ENCODE measurements around the gene URI1.

Gene URI1

DNA sequence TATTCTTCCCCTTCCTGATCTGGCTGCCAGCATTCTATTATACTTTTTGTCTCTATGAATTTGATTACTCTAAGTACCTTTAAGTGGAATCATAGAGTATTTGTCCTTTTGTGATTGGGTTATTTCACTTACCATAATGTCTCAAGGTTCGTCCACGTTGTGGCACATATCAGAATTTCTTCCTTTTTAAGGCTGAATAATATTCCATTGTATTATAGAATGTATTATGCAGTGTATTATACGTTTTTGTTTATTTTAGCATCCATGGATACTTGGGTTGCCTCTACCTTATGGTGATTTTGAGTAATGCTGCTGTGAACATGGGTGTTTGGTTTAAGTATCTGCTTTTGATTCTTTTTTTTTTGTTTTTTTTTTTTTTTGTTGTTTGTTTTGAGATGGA, 19.3 kb downstream of the URI1 start:
- Histone ChIP-seq H3K4me2 (ENCODE audit: low read length) (no peak overlapping the region), H4K20me1 (ENCODE audit: insufficient read depth, low read length) (no peaks in the 10 kb centered on the region), H3K79me2 (ENCODE audit: insufficient read depth, low read length) (peaks cover 97% of the 10 kb centered on the region), H3K9me3 (ENCODE audit: low read length) (no peaks in the 10 kb centered on the region), H3K27me3 (ENCODE audit: insufficient read depth, low read length) (no peaks in the 10 kb centered on the region), H3K27ac (ENCODE audit: low read depth, low read length, poor library complexity, severe bottlenecking) (no peak overlapping the region), H3F3A (ENCODE audit: insufficient read depth, low read length) (no peaks in the 10 kb centered on the region), H2AFZ (ENCODE audit: low read length) (no peak overlapping the region), H3K9me2 (ENCODE audit: low read depth, low read length) (no peaks in the 10 kb centered on the region), H3K36me3 (ENCODE audit: insufficient read depth, low read length) (peaks cover 5% of the 10 kb centered on the region), H3K9ac (ENCODE audit: low read length) (no peak overlapping the region), H3K4me1 (ENCODE audit: insufficient read depth, low read length, severe bottlenecking) (peaks cover 11% of the 10 kb centered on the region), H3K4me3 (ENCODE audit: low read depth, low read length, poor library complexity, severe bottlenecking) (no peak overlapping the region)
- TF ChIP-seq, protein P1, sequence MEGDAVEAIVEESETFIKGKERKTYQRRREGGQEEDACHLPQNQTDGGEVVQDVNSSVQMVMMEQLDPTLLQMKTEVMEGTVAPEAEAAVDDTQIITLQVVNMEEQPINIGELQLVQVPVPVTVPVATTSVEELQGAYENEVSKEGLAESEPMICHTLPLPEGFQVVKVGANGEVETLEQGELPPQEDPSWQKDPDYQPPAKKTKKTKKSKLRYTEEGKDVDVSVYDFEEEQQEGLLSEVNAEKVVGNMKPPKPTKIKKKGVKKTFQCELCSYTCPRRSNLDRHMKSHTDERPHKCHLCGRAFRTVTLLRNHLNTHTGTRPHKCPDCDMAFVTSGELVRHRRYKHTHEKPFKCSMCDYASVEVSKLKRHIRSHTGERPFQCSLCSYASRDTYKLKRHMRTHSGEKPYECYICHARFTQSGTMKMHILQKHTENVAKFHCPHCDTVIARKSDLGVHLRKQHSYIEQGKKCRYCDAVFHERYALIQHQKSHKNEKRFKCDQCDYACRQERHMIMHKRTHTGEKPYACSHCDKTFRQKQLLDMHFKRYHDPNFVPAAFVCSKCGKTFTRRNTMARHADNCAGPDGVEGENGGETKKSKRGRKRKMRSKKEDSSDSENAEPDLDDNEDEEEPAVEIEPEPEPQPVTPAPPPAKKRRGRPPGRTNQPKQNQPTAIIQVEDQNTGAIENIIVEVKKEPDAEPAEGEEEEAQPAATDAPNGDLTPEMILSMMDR (IDR thresholded peaks at IDR 0.05; ENCODE audit: low read length) = no peak
- TF ChIP-seq EZH2 (IDR thresholded peaks at IDR 0.05; ENCODE audit: borderline replicate concordance, low read length) = no peak

DNA sequence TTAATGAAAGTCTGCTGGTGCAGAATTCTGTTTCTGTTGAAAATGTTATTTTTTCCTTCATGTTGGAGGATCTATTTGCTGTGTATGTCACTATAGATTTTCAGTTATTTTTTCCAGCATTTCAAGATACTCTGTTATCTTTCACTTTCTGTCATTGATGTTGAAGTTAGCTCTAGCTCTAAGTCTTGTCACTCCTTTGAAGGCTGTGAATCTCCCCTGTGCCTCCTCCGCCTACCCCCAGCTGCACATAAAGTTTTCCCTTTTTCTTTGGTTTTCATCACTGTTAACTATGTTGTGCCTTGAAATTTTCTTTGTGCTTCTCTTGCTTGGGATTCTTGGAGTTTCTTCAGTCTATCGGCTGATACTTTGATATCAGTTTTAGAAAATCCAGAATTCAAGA, 20.8 kb downstream of the URI1 start:
- H3K4me1 ChIP-seq (ENCODE audit: insufficient read depth, low read length, severe bottlenecking) = peaks cover 26% of the 10 kb centered on the region
- no peak overlapping the region for H3K4me3 ChIP-seq (ENCODE audit: low read depth, low read length, poor library complexity, severe bottlenecking)
- TF ChIP-seq EZH2 (IDR thresholded peaks at IDR 0.05; ENCODE audit: borderline replicate concordance, low read length) = no peak
- no peaks in the 10 kb centered on the region for H3K27me3 ChIP-seq (ENCODE audit: insufficient read depth, low read length)
- H3K36me3 ChIP-seq (ENCODE audit: insufficient read depth, low read length) = peaks cover 4% of the 10 kb centered on the region
- no peak overlapping the region for H2AFZ ChIP-seq (ENCODE audit: low read length)
- no peak overlapping the region for H3K27ac ChIP-seq (ENCODE audit: low read depth, low read length, poor library complexity, severe bottlenecking)
- H3K4me2 ChIP-seq (ENCODE audit: low read length) = no peak overlapping the region
- H4K20me1 ChIP-seq (ENCODE audit: insufficient read depth, low read length) = no peaks in the 10 kb centered on the region
- no peak overlapping the region for H3K9ac ChIP-seq (ENCODE audit: low read length)
- H3K79me2 ChIP-seq (ENCODE audit: insufficient read depth, low read length) = peaks cover 97% of the 10 kb centered on the region
- no peaks in the 10 kb centered on the region for H3K9me2 ChIP-seq (ENCODE audit: low read depth, low read length)
- H3F3A ChIP-seq (ENCODE audit: insufficient read depth, low read length) = no peaks in the 10 kb centered on the region
- H3K9me3 ChIP-seq (ENCODE audit: low read length) = no peaks in the 10 kb centered on the region

DNA sequence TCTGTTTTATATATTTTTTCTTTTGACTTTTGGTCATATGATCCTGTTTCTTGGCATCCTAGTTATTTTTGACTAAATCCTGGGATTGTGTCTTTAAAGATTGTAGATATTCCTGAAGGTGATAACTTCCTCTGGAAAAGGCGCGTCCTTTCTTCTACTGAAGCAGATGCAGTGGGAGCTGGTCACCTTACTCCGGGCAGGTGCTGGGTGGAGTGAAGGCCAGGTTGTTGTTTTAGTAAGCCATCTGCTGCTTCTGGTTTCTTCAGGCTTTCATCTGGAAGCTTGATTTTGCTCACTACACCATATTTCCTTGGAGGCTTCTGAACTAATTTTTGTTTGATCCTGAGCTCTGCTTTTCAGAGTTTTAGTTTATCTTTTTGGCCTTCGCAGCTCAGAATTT, 21.5 kb downstream of the URI1 start:
- H3K9me3 ChIP-seq (ENCODE audit: low read length) = no peaks in the 10 kb centered on the region
- peaks cover 97% of the 10 kb centered on the region for H3K79me2 ChIP-seq (ENCODE audit: insufficient read depth, low read length)
- H3K9ac ChIP-seq (ENCODE audit: low read length) = no peak overlapping the region
- no peaks in the 10 kb centered on the region; the same call in 1 of the 2 replicates for H3K36me3 ChIP-seq (ENCODE audit: insufficient read depth, low read length)
- no peaks in the 10 kb centered on the region for H3F3A ChIP-seq (ENCODE audit: insufficient read depth, low read length)
- no peak overlapping the region for H3K4me3 ChIP-seq (ENCODE audit: low read depth, low read length, poor library complexity, severe bottlenecking)
- no peak overlapping the region for H2AFZ ChIP-seq (ENCODE audit: low read length)
- H3K9me2 ChIP-seq (ENCODE audit: low read depth, low read length) = no peaks in the 10 kb centered on the region
- no peak for TF ChIP-seq EZH2 (IDR thresholded peaks at IDR 0.05; ENCODE audit: borderline replicate concordance, low read length)
- TF ChIP-seq, protein P1 (IDR thresholded peaks at IDR 0.05; ENCODE audit: low read length) = no peak
- no peaks in the 10 kb centered on the region for H3K27me3 ChIP-seq (ENCODE audit: insufficient read depth, low read length)
- H3K4me1 ChIP-seq (ENCODE audit: insufficient read depth, low read length, severe bottlenecking) = peaks cover 28% of the 10 kb centered on the region
- no peak overlapping the region for H3K27ac ChIP-seq (ENCODE audit: low read depth, low read length, poor library complexity, severe bottlenecking)
- H4K20me1 ChIP-seq (ENCODE audit: insufficient read depth, low read length) = no peaks in the 10 kb centered on the region
- H3K4me2 ChIP-seq (ENCODE audit: low read length) = no peak overlapping the region

DNA sequence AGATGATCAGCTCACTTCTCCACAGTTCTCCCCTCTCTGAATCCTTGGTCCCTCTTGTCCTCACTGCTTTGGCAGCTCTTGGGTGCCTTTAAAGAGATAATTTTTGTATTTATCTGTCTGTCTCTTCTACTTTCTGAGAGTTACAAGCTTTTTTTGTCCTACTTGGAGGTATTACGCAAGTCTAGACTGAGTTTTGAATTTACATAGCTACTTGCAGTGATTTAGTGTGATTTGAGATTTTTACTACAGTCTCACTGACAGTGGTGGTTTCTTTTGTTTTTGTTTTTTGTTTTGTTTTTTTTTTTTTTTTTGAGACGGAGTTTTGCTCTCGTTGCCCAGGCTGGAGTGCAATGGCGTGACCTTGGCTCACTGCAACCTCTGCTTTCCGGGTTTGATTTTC, 22.1 kb downstream of the URI1 start:
- H3K4me3 ChIP-seq (ENCODE audit: low read depth, low read length, poor library complexity, severe bottlenecking) = no peak overlapping the region
- no peak overlapping the region for H2AFZ ChIP-seq (ENCODE audit: low read length)
- H3F3A ChIP-seq (ENCODE audit: insufficient read depth, low read length) = no peaks in the 10 kb centered on the region
- no peaks in the 10 kb centered on the region for H3K27me3 ChIP-seq (ENCODE audit: insufficient read depth, low read length)
- H3K36me3 ChIP-seq (ENCODE audit: insufficient read depth, low read length) = no peaks in the 10 kb centered on the region; the same call in 1 of the 2 replicates
- H3K4me1 ChIP-seq (ENCODE audit: insufficient read depth, low read length, severe bottlenecking) = peaks cover 28% of the 10 kb centered on the region
- no peak overlapping the region for H3K9ac ChIP-seq (ENCODE audit: low read length)
- no peak for TF ChIP-seq EZH2 (IDR thresholded peaks at IDR 0.05; ENCODE audit: borderline replicate concordance, low read length)
- TF ChIP-seq, protein P1 (IDR thresholded peaks at IDR 0.05; ENCODE audit: low read length) = no peak
- H4K20me1 ChIP-seq (ENCODE audit: insufficient read depth, low read length) = no peaks in the 10 kb centered on the region
- H3K27ac ChIP-seq (ENCODE audit: low read depth, low read length, poor library complexity, severe bottlenecking) = no peak overlapping the region
- H3K4me2 ChIP-seq (ENCODE audit: low read length) = no peak overlapping the region
- peaks cover 97% of the 10 kb centered on the region for H3K79me2 ChIP-seq (ENCODE audit: insufficient read depth, low read length)
- no peaks in the 10 kb centered on the region for H3K9me2 ChIP-seq (ENCODE audit: low read depth, low read length)
- no peaks in the 10 kb centered on the region for H3K9me3 ChIP-seq (ENCODE audit: low read length)
